GM12872 (cell line): Measurements from ENCODE around the gene NPDC1.

ENCODE experiments used
- TF ChIP-seq, protein P1 (sequence below): IDR thresholded peaks from 3 replicates; pipeline ENCODE4 v1.5.1; 2011; ENCODE audit warnings: low read depth, mild to moderate bottlenecking, low read length, moderate library complexity; ENCODE audit not compliant: insufficient read depth

Gene NPDC1

DNA sequence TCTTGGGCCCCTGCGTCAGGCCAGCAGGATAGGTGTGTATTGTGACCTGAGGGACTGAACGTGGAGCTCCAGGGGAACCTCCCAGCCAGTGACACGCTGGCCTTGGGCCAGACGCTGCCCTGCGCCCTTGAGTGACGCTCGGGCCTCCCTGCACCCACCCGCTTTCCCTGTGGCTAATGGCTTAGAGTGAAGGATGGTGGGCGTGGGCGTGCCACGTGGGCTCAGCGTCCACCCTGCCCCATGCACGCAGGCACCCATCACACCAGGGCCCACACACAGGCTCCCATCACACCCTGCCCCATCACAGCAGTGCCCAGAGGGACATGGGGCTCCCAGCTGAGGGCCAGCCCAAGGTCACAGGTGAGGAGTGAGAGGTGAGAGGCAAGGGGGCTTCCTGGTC, 8.9 kb downstream of the NPDC1 start:
- TF ChIP-seq, protein P1, sequence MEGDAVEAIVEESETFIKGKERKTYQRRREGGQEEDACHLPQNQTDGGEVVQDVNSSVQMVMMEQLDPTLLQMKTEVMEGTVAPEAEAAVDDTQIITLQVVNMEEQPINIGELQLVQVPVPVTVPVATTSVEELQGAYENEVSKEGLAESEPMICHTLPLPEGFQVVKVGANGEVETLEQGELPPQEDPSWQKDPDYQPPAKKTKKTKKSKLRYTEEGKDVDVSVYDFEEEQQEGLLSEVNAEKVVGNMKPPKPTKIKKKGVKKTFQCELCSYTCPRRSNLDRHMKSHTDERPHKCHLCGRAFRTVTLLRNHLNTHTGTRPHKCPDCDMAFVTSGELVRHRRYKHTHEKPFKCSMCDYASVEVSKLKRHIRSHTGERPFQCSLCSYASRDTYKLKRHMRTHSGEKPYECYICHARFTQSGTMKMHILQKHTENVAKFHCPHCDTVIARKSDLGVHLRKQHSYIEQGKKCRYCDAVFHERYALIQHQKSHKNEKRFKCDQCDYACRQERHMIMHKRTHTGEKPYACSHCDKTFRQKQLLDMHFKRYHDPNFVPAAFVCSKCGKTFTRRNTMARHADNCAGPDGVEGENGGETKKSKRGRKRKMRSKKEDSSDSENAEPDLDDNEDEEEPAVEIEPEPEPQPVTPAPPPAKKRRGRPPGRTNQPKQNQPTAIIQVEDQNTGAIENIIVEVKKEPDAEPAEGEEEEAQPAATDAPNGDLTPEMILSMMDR, result no peak

DNA sequence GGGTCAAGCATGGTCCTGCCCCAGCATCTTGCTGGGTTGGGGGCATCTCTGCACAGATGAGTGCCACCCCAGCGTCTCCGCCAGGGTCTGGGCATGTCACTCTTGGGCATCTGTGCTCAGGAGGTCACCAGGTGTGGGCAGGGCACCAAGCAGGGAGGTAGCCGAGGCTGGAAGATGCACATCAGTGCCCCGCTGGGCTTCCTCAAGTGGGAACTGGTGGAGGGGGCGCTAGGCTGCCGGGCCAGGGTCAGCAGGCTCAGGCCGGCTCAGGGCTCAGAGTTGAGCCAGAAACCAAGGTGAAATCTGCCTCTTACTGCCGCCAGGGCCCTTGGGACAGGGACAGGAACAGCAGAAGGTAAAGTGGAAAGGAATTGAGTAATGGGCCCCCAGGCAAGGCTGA, 10.0 kb downstream of the NPDC1 start:
- TF ChIP-seq, protein P1, result no peak

DNA sequence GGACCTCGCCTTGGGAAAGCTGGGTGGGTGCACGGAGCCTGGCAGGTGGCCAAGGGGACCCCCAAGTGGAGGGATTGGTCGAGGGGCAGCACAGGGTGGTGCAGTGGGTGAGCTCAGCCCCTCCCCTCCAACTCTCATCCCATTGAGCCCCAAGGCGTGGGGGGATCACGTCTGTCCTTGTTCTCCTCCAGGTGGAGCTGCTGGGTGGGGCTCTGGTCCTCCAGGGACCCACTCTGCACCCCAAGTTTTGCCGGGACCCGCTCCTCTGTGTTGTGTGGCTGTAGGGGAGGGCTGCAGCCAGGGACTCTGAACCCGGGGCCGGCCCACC, 10.5 kb downstream of the NPDC1 start:
- TF ChIP-seq, protein P1, result no peak

DNA sequence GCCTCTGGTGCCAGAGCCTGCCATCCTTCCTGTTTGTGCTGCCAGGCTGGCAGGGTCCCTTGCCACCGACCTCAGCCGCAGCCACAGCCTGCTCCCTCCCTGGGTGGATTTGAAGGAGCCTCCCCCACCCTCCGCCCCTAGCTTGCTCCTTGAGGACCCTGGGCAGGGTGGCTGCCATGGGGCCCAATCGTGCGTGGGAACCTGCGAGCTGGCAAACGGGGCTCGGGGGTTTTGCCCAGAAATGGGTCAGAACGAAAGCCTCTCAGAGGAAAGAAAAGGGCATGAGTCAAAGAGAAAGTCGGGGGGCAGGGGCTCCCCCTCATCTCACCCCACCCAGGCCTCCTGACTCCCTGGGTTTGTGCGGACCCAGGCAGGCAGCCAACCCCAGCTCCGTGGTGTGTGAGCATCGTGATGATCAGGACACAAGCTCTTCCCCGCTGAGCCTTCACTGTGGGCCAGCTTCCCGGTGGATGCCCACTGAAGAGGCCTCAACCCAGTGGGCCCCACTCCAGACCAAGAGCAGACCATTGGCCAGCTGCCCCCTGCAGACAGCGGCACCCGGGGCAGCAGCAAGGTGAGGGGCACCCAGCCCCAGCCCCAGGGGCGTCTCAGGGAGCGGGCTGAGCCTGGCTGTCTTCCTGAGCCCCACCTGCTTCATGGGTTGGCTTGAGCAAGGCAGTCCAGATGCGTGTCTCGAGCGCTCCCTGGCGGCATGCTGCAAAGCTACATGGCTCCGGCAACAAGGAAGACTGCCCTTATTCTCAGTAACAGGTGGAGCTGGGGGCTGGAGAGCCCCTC, 11.1 kb downstream of the NPDC1 start:
- TF ChIP-seq, protein P1, result peak; percentile 97

DNA sequence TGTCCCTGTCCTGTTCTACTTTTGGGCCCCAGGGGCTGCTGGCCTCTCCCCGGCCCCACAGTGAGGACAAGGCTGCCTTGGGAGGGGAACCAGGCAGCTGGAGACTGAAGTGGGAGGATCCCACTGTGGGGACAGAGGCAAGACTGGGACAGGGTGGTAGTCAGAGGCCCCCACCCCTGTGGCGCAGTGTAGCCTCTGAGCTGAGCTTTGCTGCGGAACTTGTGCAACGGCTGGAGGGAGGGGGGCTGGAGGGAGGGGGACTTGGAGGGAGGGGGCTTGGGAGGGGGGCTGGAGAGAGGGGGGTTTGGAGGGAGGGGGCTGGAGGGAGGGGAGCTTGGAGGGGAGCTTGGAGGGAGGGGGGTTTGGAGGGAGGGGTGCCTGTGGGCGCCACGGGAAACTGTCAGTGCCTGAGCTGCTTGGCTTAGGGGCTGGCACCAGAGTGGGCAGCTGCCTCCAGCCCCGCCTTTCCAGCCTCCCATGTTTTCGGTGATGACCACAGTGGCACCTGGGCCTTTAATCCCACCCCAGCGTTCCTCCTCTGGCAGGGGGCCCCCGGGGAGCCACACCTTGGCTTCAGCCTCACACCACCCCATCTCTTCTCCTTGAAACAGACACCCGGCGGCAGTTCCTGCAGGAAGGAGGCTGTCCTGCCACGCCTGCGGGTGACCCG, 11.8 kb downstream of the NPDC1 start:
- TF ChIP-seq, protein P1, result no peak

DNA sequence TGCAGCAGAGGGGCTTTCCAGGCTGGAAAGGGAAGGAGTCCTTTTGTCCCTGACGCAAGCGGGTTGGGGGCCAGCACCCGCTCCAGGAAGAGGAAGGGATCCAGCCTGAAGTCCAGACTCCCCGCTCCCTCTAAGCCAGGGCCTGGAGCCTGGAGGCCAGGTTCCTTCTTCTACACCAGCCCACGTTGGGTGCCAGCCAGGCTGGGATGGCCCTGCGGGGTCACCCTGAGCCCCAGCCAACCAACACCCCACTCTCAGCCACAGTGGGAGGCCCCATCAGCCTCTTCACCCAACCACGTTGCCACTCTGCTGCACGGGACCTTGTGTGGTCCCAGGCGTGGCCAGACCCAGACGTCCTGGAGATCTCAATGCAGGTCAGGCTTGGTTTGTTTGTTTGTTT, 13.1 kb downstream of the NPDC1 start:
- TF ChIP-seq, protein P1, result no peak

DNA sequence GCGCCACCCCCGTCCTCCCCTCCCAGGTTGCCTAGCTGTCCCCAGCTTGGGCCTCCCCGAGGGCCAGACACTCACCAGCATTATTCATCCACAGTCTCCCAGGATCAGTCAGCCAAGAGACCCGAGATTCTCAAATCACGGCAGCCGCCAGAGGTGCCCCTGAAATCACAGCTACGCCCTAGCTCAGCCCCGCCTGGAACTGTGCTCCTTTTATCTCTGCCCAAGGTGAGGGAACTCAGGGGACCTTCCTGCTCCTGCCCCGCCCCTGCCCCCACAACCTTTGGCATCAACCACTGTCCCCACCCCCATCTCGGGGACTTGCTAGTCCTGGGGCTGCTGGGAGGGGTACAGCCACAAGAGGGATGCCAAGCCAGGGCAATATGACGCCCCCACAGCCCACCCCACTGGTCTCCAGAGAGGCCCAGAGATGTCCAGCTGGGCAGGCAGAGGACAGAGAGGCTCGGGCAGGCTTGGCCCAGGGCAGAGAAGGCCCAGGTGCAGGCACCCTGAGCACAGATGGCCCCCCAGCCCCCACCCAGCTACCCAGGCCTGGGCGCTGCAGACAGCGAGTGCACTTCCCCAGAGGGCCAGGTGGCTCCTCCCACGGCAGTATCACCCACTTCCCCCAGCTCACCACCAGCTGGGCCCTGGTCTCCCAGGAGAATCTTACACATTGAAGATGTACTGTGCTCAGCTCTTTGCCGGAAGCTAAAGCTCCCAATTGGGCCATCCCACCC, 13.9 kb downstream of the NPDC1 start, which contains the start of gene FUT7:
Gene FUT7 (minus strand): TSS at position 185 of the 737 bp plus-strand sequence. CDS start 97 bp downstream, at position 88.
- TF ChIP-seq, protein P1, result no peak
